ENCODE measurements around the gene CAPRIN2.

CAPRIN2 gene

DNA sequence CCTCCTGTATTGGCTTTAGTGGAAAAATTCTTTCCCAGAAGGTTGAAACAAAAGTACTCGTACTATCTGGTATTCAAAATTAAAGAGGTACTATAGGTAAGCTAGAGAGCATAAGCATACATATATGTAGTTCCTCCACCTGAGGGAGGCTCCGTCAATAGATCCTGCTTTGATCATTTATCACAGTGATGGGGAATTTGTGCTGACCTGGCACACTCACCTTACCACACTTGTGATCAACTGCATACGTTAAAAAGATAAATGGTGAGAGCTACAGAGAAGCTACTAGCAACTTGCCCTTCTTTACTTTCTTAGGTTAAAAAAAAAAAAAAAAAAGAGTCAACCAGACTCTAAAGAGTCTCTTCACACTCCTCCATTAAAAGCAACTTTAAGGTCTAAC lies 2.5 kb downstream of the CAPRIN2 start:
- TF ChIP-seq ZFX (IDR thresholded peaks at IDR 0.05; ENCODE audit: borderline replicate concordance) (no peak), CTCF (IDR thresholded peaks at IDR 0.05) (no peak)
- H3K27ac ChIP-seq = no peak overlapping the region

DNA sequence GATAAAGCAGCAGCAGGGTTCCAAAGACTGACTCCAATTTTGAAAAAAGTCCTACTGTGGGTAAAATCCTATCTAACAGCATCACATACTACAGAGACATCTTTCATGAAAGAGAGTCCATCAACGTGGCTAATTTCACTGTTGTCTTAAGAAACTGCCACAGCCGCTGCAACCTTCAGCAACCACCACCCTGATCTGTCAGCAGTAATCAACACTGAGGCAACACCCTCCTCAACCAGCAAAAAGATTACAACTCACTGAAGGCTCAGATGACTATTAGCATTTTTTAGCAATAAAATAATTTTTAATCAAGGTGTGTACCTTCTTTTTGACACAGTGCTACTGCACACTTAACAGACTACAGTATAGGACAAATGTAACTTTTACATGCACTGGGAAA lies 6.6 kb downstream of the CAPRIN2 start:
- TF ChIP-seq CTCF (IDR thresholded peaks at IDR 0.05) = no peak
- TF ChIP-seq ZFX (IDR thresholded peaks at IDR 0.05; ENCODE audit: borderline replicate concordance) = no peak
- no peak overlapping the region for H3K27ac ChIP-seq

GRCh38 chr12:30746190-30746589 lies 8.6 kb downstream of the CAPRIN2 start:
- TF ChIP-seq ZFX (IDR thresholded peaks at IDR 0.05; ENCODE audit: borderline replicate concordance) = no peak
- no peak overlapping the region for H3K27ac ChIP-seq

- TF ChIP-seq CTCF (IDR thresholded peaks at IDR 0.05) (no peak), ZFX (IDR thresholded peaks at IDR 0.05; ENCODE audit: borderline replicate concordance) (no peak)
- H3K27ac ChIP-seq = no peak overlapping the region
Observed at GRCh38 chr12:30744321-30744720, 10.4 kb downstream of the CAPRIN2 start.

- TF ChIP-seq ZFX (IDR thresholded peaks at IDR 0.05; ENCODE audit: borderline replicate concordance) (no peak), CTCF (IDR thresholded peaks at IDR 0.05) (no peak)
- no peak overlapping the region for H3K27ac ChIP-seq
Observed at GRCh38 chr12:30740274-30740673, 14.5 kb downstream of the CAPRIN2 start.

- H3K27ac ChIP-seq = no peak overlapping the region
- TF ChIP-seq CTCF (IDR thresholded peaks at IDR 0.05) (no peak), ZFX (IDR thresholded peaks at IDR 0.05; ENCODE audit: borderline replicate concordance) (no peak)
Observed at GRCh38 chr12:30739020-30739419, 15.7 kb downstream of the CAPRIN2 start.

DNA sequence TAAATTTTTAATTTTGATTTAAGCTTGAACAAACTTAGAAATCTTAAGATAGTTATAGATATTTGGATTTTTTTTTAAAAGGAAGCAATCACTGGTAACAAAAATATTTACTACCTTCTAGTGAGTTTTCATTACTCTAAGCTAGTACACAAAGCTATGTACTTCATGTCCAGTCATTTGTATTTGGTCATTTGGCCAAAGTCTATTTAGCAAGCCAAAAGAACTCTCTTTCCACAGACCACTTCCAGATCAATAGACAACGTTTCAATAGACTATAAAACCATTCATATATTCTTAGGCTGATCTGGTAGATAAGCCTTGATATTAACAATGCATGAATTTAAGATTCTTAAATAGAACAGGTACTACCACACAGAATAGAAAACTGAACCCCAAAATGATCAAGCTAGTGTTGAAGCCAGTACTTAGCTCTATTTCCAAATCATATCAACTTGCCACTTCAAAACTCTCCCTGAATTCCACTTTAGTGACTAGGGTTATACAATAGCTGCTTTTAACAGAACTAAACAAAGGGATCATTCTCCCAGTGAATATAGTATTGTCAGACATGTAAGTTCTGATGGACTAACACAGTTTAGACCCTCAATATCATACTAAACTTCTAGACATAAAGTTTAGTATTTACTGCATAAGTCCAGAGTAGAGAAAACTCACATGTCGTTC lies 21.7 kb downstream of the CAPRIN2 start:
- no peak overlapping the region for H3K27ac ChIP-seq
- TF ChIP-seq CTCF (IDR thresholded peaks at IDR 0.05) (no peak), ZFX (IDR thresholded peaks at IDR 0.05; ENCODE audit: borderline replicate concordance) (no peak)

- H3K27ac ChIP-seq = no peak overlapping the region
- TF ChIP-seq ZFX (IDR thresholded peaks at IDR 0.05; ENCODE audit: borderline replicate concordance) = no peak
- TF ChIP-seq CTCF (IDR thresholded peaks at IDR 0.05) = no peak
Observed at GRCh38 chr12:30730011-30730410, 24.7 kb downstream of the CAPRIN2 start.

Measured in 22Rv1 (cell line).